HepG2 (cell line): Measurements from ENCODE around the gene OR10A3. TPM values are rescaled to one million over a fixed set of nuclear protein-coding genes. Genes with fewer than 3 reads are reported as not detected.

Experiments used
- ATAC-seq: fragments of 200-7000 bp; cut with Tn5 transposase; 3 replicates; pipeline ENCODE4 v1.9.1; 2020; ENCODE audit warnings: mild to moderate bottlenecking, moderate library complexity
- BruUV-seq: library from RNA; stranded (reverse); fragments of 400-500 nt; replicated peaks from 2 replicates; lab custom pipeline; 2021; lab: Mats Ljungman, UMichigan
- CTCF ChIA-PET: fragments of 300-600 bp; formaldehyde crosslinking; extraction: SDS; loops from one replicate; lab custom pipeline; 2021; ENCODE audit warnings: low total read pairs, inconsistent platforms, low intra/inter-chr PET ratio; lab: Yijun Ruan, JAX
- POLR2A ChIA-PET: fragments of 350-600 bp; sonication (Branson Sonifier 250); formaldehyde crosslinking; loops from one replicate; lab custom pipeline; 2020; ENCODE audit warnings: antibody characterized with exemption, inconsistent platforms; lab: Yijun Ruan, JAX
- DNase-seq: peaks from one replicate; pipeline ENCODE4 v3.0.0-alpha.2; 2015; ENCODE audit warnings: low spot score
- FAIRE-seq: peaks from 3 replicates; lab custom pipeline; 2011; peaks lifted over from hg19 to GRCh38; lab: Jason Lieb, UNC
- H2AFZ ChIP-seq: one replicate; pipeline ENCODE4 v1.6.1; 2011; ENCODE audit warnings: low read length, inconsistent platforms
- H3K27ac ChIP-seq: fragments of 300-600 bp; 3 replicates; pipeline ENCODE4 v1.8.0; 2011; ENCODE audit warnings: mixed run types, mild to moderate bottlenecking, mixed read lengths, low read length, inconsistent platforms; ENCODE audit not compliant: insufficient read depth; ENCODE audit errors: extremely low read length
- H3K27me3 ChIP-seq, 2 experiments: fragments of 200-600 bp in 1 of 2; 2 replicates in 1 of 2; 3 replicates in 1 of 2; pipeline versions ENCODE4 v1.6.0 to v1.8.0; 2011; ENCODE audit warnings: low read length in 2 of 2, mild to moderate bottlenecking in 2 of 2, moderate library complexity in 2 of 2, inconsistent platforms in 1 of 2; ENCODE audit not compliant: insufficient read depth in 2 of 2, control insufficient read depth in 1 of 2
- H3K36me3 ChIP-seq, 2 experiments: fragments of 200-600 bp in 1 of 2; replicated peaks in 1 of 2; 2 replicates in 1 of 2; 3 replicates in 1 of 2; pipeline versions ENCODE4 v1.5.1 to v1.8.0; 2011; ENCODE audit warnings: low read length in 2 of 2, inconsistent platforms in 1 of 2; ENCODE audit not compliant: insufficient read depth in 2 of 2, control insufficient read depth in 1 of 2
- H3K4me1 ChIP-seq: 2 replicates; pipeline ENCODE4 v1.5.1; 2012; ENCODE audit warnings: low read length, inconsistent platforms; ENCODE audit not compliant: insufficient read depth
- H3K4me2 ChIP-seq: 2 replicates; pipeline ENCODE4 v1.6.0; 2011; ENCODE audit warnings: low read depth, low read length, inconsistent platforms
- H3K4me3 ChIP-seq, 3 experiments: fragments of 200-600 bp in 1 of 3; sonication (generic), shearing (Covaris generic) in 1 of 3; replicated peaks in 1 of 3; 2 replicates each; pipeline ENCODE4 v1.5.1; 2011 to 2016; ENCODE audit warnings: low read length in 3 of 3, inconsistent platforms in 2 of 3, low read depth in 2 of 3, mild to moderate bottlenecking in 2 of 3, control low read depth in 1 of 3, mixed read lengths in 1 of 3; ENCODE audit not compliant: insufficient read depth in 1 of 3
- H3K79me2 ChIP-seq: one replicate; pipeline ENCODE4 v1.6.1; 2011; ENCODE audit warnings: low read length, inconsistent platforms; ENCODE audit not compliant: insufficient read depth
- H3K9ac ChIP-seq: 2 replicates; pipeline ENCODE4 v1.6.0; 2011; ENCODE audit warnings: mild to moderate bottlenecking, low read depth, low read length, inconsistent platforms; ENCODE audit not compliant: insufficient read depth
- H3K9me3 ChIP-seq: 2 replicates; pipeline ENCODE4 v1.5.1; 2012; ENCODE audit warnings: mild to moderate bottlenecking, low read length
- H4K20me1 ChIP-seq: 2 replicates; pipeline ENCODE4 v1.6.0; 2011; ENCODE audit warnings: inconsistent platforms, mild to moderate bottlenecking, low read length, moderate library complexity; ENCODE audit not compliant: insufficient read depth
- AKAP8 ChIP-seq: sonication (generic); formaldehyde crosslinking; IDR thresholded peaks from 2 replicates; pipeline ENCODE4 v1.5.1; 2020; ENCODE audit warnings: mild to moderate bottlenecking, missing genetic modification reagents
- ATAD3A ChIP-seq: sonication (generic); formaldehyde crosslinking; IDR thresholded peaks from 2 replicates; pipeline ENCODE4 v1.4.0; 2020; ENCODE audit warnings: missing genetic modification reagents
- DR1 ChIP-seq: sonication (generic); formaldehyde crosslinking; IDR thresholded peaks from 2 replicates; pipeline ENCODE4 v1.8.0; 2021; ENCODE audit warnings: mild to moderate bottlenecking, missing genetic modification reagents, inconsistent platforms
- HCFC1 ChIP-seq: fragments of 150-350 bp; IDR thresholded peaks from 2 replicates; pipeline ENCODE4 v1.6.1; 2014; ENCODE audit warnings: low read depth, low read length
- IRF1 ChIP-seq: sonication (generic); formaldehyde crosslinking; IDR thresholded peaks from 2 replicates; pipeline ENCODE4 v1.4.0; 2020; ENCODE audit warnings: low read depth, mild to moderate bottlenecking, missing genetic modification reagents
- NFATC3 ChIP-seq: sonication (generic); formaldehyde crosslinking; IDR thresholded peaks from 2 replicates; pipeline ENCODE4 v1.5.1; 2020; ENCODE audit warnings: mild to moderate bottlenecking, missing genetic modification reagents
- NFRKB ChIP-seq: fragments of 450-650 bp; IDR thresholded peaks from 2 replicates; pipeline ENCODE4 v1.6.1; 2017
- REL ChIP-seq: sonication (generic); formaldehyde crosslinking; conservative IDR thresholded peaks from 2 replicates; pipeline ENCODE4 v1.8.0; 2022; ENCODE audit warnings: mild to moderate bottlenecking, missing genetic modification reagents, moderate library complexity
- RFXAP ChIP-seq: sonication (generic); formaldehyde crosslinking; IDR thresholded peaks from 2 replicates; pipeline ENCODE4 v1.4.0; 2020; ENCODE audit warnings: missing genetic modification reagents, borderline replicate concordance
- RORA ChIP-seq: sonication (generic); formaldehyde crosslinking; IDR thresholded peaks from 2 replicates; pipeline ENCODE4 v1.5.0; 2020; ENCODE audit warnings: mild to moderate bottlenecking, missing genetic modification reagents, moderate library complexity
- SMAD1 ChIP-seq: sonication (generic); formaldehyde crosslinking; IDR thresholded peaks from 2 replicates; pipeline ENCODE4 v1.4.0; 2020; ENCODE audit warnings: missing genetic modification reagents, low read depth, mild to moderate bottlenecking, borderline replicate concordance
- SNAI1 ChIP-seq: sonication (generic); formaldehyde crosslinking; IDR thresholded peaks from 2 replicates; pipeline ENCODE4 v1.5.0; 2020; ENCODE audit warnings: mild to moderate bottlenecking, missing genetic modification reagents, borderline replicate concordance
- ZNF296 ChIP-seq: sonication (generic); formaldehyde crosslinking; conservative IDR thresholded peaks from 2 replicates; pipeline ENCODE4 v1.5.0; 2020; ENCODE audit warnings: mild to moderate bottlenecking, missing genetic modification reagents
- ZNF3 ChIP-seq: IDR thresholded peaks from 2 replicates; pipeline ENCODE4 v1.7.0; 2017; ENCODE audit warnings: inconsistent platforms
- ZNF350 ChIP-seq: sonication (generic); formaldehyde crosslinking; IDR thresholded peaks from 2 replicates; pipeline ENCODE4 v1.4.0; 2020; ENCODE audit warnings: mild to moderate bottlenecking, low read depth, missing genetic modification reagents, borderline replicate concordance
- ZNF496 ChIP-seq: sonication (generic); formaldehyde crosslinking; IDR thresholded peaks from 2 replicates; pipeline ENCODE4 v1.8.1; 2023; ENCODE audit warnings: mild to moderate bottlenecking, moderate library complexity, missing genetic modification reagents; ENCODE audit not compliant: insufficient replicate concordance
- ZNF746 ChIP-seq: sonication (generic); formaldehyde crosslinking; IDR thresholded peaks from 2 replicates; pipeline ENCODE4 v1.8.0; 2022; ENCODE audit warnings: mild to moderate bottlenecking, missing genetic modification reagents
- ZNF841 ChIP-seq: sonication (generic); formaldehyde crosslinking; IDR thresholded peaks from 2 replicates; pipeline ENCODE4 v1.8.1; 2023; ENCODE audit warnings: missing genetic modification reagents, borderline replicate concordance
- WGBS: methylation state at CpG from one replicate; pipeline ENCODE4 v1.1.6; 2017; ENCODE audit warnings: low lambda C conversion rate; 5-methylcytosine and 5-hydroxymethylcytosine counted together
- in situ Hi-C: cut with HindIII; loops from 2 replicates; pipeline ENCODE4 v1.10.0; 2017; ENCODE audit warnings: low pct_unique_long_range_greater_than_20kb; ENCODE audit not compliant: extremely low pct_ligation_motif_present
- intact Hi-C: fragments of 100-400 bp; cut with micrococcal nuclease; formaldehyde crosslinking; loops from one replicate; pipeline ENCODE4 v1.10.0; 2022; ENCODE audit not compliant: unreplicated experiment
- polyA plus RNA-seq, 8 experiments: library from polyadenylated mRNA; depleted of rRNA in 3 of 8; stranded (reverse) in 7 of 8; unstranded in 1 of 8; fragments of >200 nt; fragmentation: Illumina TruSeq in 4 of 8; extraction: Trizol in 4 of 8; gene quantifications; 2 replicates each; pipeline versions ENCODE4 v1.2.1 to v1.2.3, GENCODE V29; 2011 to 2016; ENCODE audit warnings: low read depth in 4 of 8, missing spikeins in 1 of 8, mixed read lengths in 1 of 8; ENCODE audit not compliant: insufficient read depth in 1 of 8
- total RNA-seq, 5 experiments: library from RNA; depleted of rRNA; stranded (reverse); fragments of >200 nt; fragmentation: Illumina TruSeq; extraction: Trizol; gene quantifications; 2 replicates each; pipeline ENCODE4 v1.2.3, GENCODE V29; 2016; ENCODE audit warnings: low read depth in 1 of 5
- TF ChIP-seq, protein P1 (sequence below): sonication (generic); formaldehyde crosslinking; IDR thresholded peaks from 2 replicates; pipeline ENCODE4 v1.5.1; 2020; ENCODE audit warnings: mild to moderate bottlenecking, missing genetic modification reagents, moderate library complexity
- TF ChIP-seq, protein P2 (sequence below): sonication (generic); formaldehyde crosslinking; IDR thresholded peaks from 2 replicates; pipeline ENCODE4 v1.5.1; 2020; ENCODE audit warnings: missing genetic modification reagents, mild to moderate bottlenecking, borderline replicate concordance

Gene OR10A3
- total and polyA plus RNA-seq, 2 of the 13 experiments (the other 11 are each of a cell fraction or from before 2014, with no cell fraction given), result not detected

DNA sequence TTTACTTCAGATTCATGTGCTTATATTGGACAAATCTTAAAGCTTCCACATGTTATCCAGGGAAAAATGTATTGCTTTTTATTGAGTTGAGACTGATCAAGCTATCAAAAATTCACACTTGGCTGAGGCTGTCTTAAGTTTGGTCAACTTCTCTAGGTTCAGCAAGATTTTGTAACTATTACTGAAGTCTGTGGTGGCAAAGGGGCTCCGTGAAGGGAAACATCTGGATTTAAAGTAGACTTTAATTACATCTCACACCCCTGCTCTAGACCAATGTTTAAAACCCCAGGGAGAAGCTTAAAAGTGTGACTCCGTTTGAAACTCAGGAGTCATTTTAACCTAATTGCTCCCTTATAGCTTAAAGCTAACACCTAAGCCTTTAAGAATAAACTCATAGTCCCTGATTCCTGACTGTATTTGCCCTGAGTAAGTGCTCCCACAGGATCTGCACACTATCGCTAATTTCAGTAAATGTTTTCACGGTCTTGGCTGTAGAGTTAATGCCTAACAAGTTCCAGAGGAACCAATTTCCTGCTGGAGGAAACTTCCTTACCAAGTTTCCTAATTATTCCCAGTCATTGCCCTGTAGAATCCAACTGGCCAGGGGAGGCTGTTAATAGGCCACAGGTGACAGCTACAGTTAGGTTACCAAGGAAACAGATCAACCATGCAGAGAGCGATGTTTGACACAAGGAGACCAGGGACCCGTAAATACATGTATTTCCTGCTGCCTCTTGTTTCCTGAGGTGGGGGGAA is 50.9 kb downstream of the OR10A3 start:
- no peak for ATAC-seq

More for the DNA sequence above, 50.9 kb downstream of the OR10A3 start:
- Histone ChIP-seq H4K20me1 (no peaks in the 10 kb centered on the region), H2AFZ (no peak overlapping the region), H3K79me2 (no peaks in the 10 kb centered on the region), H3K27ac (no peak overlapping the region), H3K4me1 (peaks cover 9% of the 10 kb centered on the region; the same call in 1 of the 2 replicates), H3K4me3 (no peak overlapping the region)
- DNase-seq (no peak), FAIRE-seq (no peak)
- POLR2A ChIA-PET, result no interaction called here
- in situ Hi-C loops, result loop anchor here (5.0 kb wide), 1 partner anchor 97 kb away; the partner anchor contains the start of gene EIF3F
- no peak for TF ChIP-seq ZNF296 (CRISPR knock-in tag)
- TF ChIP-seq ZNF3 (CRISPR knock-in tag), result no peak
- no peak for TF ChIP-seq SMAD1
- no peak for TF ChIP-seq ZNF841
- TF ChIP-seq ZNF496 (CRISPR knock-in tag), result no peak
- no peak for TF ChIP-seq ZNF746 (CRISPR knock-in tag)
- no peak for TF ChIP-seq SNAI1 (CRISPR knock-in tag)
- no peak for TF ChIP-seq NFATC3 (CRISPR knock-in tag)
- TF ChIP-seq NFRKB, result no peak
- no peak for TF ChIP-seq HCFC1
- TF ChIP-seq, protein P1, sequence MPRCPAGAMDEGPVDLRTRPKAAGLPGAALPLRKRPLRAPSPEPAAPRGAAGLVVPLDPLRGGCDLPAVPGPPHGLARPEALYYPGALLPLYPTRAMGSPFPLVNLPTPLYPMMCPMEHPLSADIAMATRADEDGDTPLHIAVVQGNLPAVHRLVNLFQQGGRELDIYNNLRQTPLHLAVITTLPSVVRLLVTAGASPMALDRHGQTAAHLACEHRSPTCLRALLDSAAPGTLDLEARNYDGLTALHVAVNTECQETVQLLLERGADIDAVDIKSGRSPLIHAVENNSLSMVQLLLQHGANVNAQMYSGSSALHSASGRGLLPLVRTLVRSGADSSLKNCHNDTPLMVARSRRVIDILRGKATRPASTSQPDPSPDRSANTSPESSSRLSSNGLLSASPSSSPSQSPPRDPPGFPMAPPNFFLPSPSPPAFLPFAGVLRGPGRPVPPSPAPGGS (CRISPR knock-in tag), result no peak
- TF ChIP-seq, protein P2, sequence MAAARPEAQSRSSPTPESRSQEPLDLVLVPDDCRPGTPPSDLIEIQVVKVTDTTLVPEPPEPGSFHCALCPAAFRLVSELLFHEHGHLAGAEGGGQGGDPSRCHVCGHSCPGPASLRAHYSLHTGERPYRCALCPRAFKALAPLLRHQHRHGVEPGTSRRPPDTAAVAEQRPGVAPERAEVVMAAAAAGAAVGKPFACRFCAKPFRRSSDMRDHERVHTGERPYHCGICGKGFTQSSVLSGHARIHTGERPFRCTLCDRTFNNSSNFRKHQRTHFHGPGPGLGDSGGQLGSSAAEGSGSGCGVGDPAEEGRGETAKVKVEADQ (CRISPR knock-in tag), result no peak
- no peak for TF ChIP-seq AKAP8 (CRISPR knock-in tag)
- no peak for TF ChIP-seq IRF1 (CRISPR knock-in tag)
- no peak for TF ChIP-seq REL (CRISPR knock-in tag)
- TF ChIP-seq ATAD3A (CRISPR knock-in tag), result no peak
- TF ChIP-seq RFXAP, result no peak
- TF ChIP-seq RORA (CRISPR knock-in tag), result no peak
- TF ChIP-seq DR1 (CRISPR knock-in tag), result no peak
- TF ChIP-seq ZNF350 (CRISPR knock-in tag), result no peak
- TF ChIP-seq, all 625 proteins: peak for 0
- Histone ChIP-seq H3K36me3 (no peaks in the 10 kb centered on the region), H3K9me3 (no peaks in the 10 kb centered on the region), H3K27me3 (peaks cover 0 to 4% of the 10 kb centered on the region in 2 experiments; a peak in 1 of 5 replicates), H3K9ac (no peak overlapping the region), H3K4me2 (no peak overlapping the region)
- intact Hi-C loops, result loop anchor here (10.0 kb wide), 1 partner anchor 204 kb away; no protein-coding TSS in a partner anchor
- 1% methylated on average over 5 of the region's 6 CpGs for WGBS
- BruUV-seq, result no TSS peak
- CTCF ChIA-PET, result no interaction called here
